HEK293T (cell line): ENCODE results near the gene NRP2.

ENCODE experiments used
- CTCF ChIA-PET: fragments of 350-600 bp; formaldehyde crosslinking; extraction: SDS; loops from one replicate; lab custom pipeline; 2021; ENCODE audit warnings: antibody characterized with exemption, inconsistent platforms; lab: Yijun Ruan, JAX
- POLR2A ChIA-PET: fragments of 350-600 bp; formaldehyde crosslinking; extraction: SDS; loops from one replicate; lab custom pipeline; 2020; ENCODE audit warnings: antibody characterized with exemption, inconsistent platforms; lab: Yijun Ruan, JAX
- DNase-seq: peaks from one replicate; pipeline ENCODE4 v3.0.0; 2012; ENCODE audit warnings: mixed read lengths; ENCODE audit errors: extremely low spot score
- ARNT ChIP-seq: fragments of 450-650 bp; IDR thresholded peaks from 2 replicates; pipeline ENCODE4 v1.6.1; 2017; ENCODE audit warnings: mild to moderate bottlenecking
- BHLHE40 ChIP-seq: fragments of 450-650 bp; IDR thresholded peaks from 2 replicates; pipeline ENCODE4 v1.6.1; 2016; ENCODE audit warnings: mild to moderate bottlenecking, moderate library complexity, borderline replicate concordance
- CTBP1 ChIP-seq: fragments of 450-650 bp; IDR thresholded peaks from 2 replicates; pipeline ENCODE4 v1.6.1; 2016; ENCODE audit warnings: borderline replicate concordance
- ELF4 ChIP-seq: fragments of 450-650 bp; IDR thresholded peaks from 2 replicates; pipeline ENCODE4 v1.6.1; 2017; ENCODE audit warnings: antibody characterized with exemption
- FOXA1 ChIP-seq: fragments of 450-650 bp; IDR thresholded peaks from 2 replicates; pipeline ENCODE4 v1.6.1; 2016; ENCODE audit warnings: mild to moderate bottlenecking
- FOXK2 ChIP-seq: fragments of 450-650 bp; IDR thresholded peaks from 2 replicates; pipeline ENCODE4 v1.6.1; 2016; ENCODE audit warnings: mild to moderate bottlenecking
- FOXM1 ChIP-seq: fragments of 450-650 bp; IDR thresholded peaks from 2 replicates; pipeline ENCODE4 v1.6.1; 2017; ENCODE audit warnings: mild to moderate bottlenecking, borderline replicate concordance
- HDGF ChIP-seq: fragments of 450-650 bp; IDR thresholded peaks from 2 replicates; pipeline ENCODE4 v1.6.1; 2017; ENCODE audit warnings: antibody characterized with exemption, borderline replicate concordance
- L3MBTL2 ChIP-seq: fragments of 450-650 bp; conservative IDR thresholded peaks from 2 replicates; pipeline ENCODE4 v1.6.1; 2016; ENCODE audit warnings: mild to moderate bottlenecking
- LEF1 ChIP-seq: fragments of 450-650 bp; IDR thresholded peaks from 2 replicates; pipeline ENCODE4 v1.6.1; 2017; ENCODE audit warnings: mild to moderate bottlenecking, borderline replicate concordance
- NFRKB ChIP-seq: fragments of 450-650 bp; IDR thresholded peaks from 2 replicates; pipeline ENCODE4 v1.6.1; 2016; ENCODE audit warnings: mild to moderate bottlenecking, moderate library complexity
- PKNOX1 ChIP-seq: fragments of 450-650 bp; IDR thresholded peaks from 2 replicates; pipeline ENCODE4 v1.6.1; 2016
- SP1 ChIP-seq: fragments of 450-650 bp; IDR thresholded peaks from 2 replicates; pipeline ENCODE4 v1.6.1; 2017
- SUZ12 ChIP-seq: fragments of 450-650 bp; IDR thresholded peaks from 2 replicates; pipeline ENCODE4 v1.6.1; 2016; ENCODE audit warnings: mild to moderate bottlenecking
- TARDBP ChIP-seq: fragments of 450-650 bp; IDR thresholded peaks from 2 replicates; pipeline ENCODE4 v1.6.1; 2016
- ZNF384 ChIP-seq: fragments of 450-650 bp; IDR thresholded peaks from 2 replicates; pipeline ENCODE4 v1.6.1; 2016

Gene NRP2

DNA sequence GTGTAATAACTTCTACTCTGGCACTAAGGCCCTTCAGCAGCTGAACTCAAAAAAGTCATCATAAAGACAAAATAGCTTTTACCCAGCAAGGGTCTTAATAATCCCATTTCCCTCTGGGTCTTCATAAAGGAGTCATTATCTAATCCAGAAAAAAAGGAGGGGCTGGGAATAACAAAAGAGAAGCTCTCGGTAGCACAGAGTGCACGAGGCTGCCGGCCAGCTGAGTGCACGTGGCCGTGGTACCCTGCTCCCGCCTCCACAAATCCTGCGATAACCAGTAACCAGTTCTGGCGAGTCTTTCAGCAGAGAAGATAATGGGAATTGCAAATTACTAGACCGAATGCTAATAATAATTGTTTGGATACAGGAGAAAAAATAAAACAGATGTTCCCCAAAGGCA is 7.5 kb downstream of the NRP2 start:
- no peak for TF ChIP-seq SP1
- TF ChIP-seq FOXM1: no peak
- no peak for TF ChIP-seq SUZ12
- TF ChIP-seq ARNT: no peak
- no peak for TF ChIP-seq LEF1
- no peak for TF ChIP-seq FOXA1
- TF ChIP-seq PKNOX1: no peak
- no peak for TF ChIP-seq TARDBP
- TF ChIP-seq ELF4: no peak
- TF ChIP-seq HDGF: no peak
- no peak for TF ChIP-seq BHLHE40
- TF ChIP-seq L3MBTL2: no peak
- TF ChIP-seq CTBP1: no peak
- ChIA-PET CTCF (no interaction called here), POLR2A (no interaction called here)
- DNase-seq: no peak

GRCh38 chr2:205692104-205692503 is 9.8 kb downstream of the NRP2 start:
- POLR2A ChIA-PET: interaction anchor here (0.7 kb wide), 1 partner anchor 10 kb away, joined by 3 read pairs; the partner anchor contains the start of gene NRP2
- no peak for TF ChIP-seq L3MBTL2
- TF ChIP-seq PKNOX1: no peak
- CTCF ChIA-PET: no interaction called here
- DNase-seq: no peak

- CTCF ChIA-PET: interaction anchor here (0.9 kb wide), 1 partner anchor 40 kb away, joined by 3 read pairs; no protein-coding TSS in a partner anchor
- TF ChIP-seq SUZ12 (no peak), LEF1 (no peak)
- no peak for DNase-seq
- POLR2A ChIA-PET: no interaction called here
Measured at GRCh38 chr2:205694256-205694655, 12.0 kb downstream of the NRP2 start.

DNA sequence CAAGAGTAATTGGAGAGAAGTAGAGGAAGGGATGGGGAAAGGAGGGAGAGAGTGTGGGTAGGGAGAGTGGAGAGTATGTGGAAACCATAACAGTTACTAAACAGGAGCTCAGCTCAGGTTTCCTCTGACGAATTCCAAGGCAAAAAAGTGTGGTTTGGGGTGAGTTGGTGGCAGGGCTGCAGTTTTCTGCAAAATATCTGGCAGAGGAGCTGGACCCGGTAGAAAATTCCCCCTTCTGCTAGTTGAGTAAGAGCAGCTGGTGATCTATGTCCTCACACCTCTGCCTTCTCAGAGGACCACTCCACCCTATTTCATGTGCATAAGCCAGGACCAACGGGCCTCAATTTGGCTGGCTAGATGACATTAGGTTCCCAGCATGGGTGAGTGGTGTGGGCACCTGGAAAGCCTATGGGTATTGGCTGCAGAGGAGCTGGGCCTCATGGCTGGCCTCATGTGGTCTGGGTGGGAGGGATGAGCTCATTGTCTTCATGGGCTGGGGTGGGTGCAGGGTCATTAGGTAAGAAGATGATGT is 13.2 kb downstream of the NRP2 start:
- CTCF ChIA-PET: interaction anchor here (0.9 kb wide), 1 partner anchor 231 kb away, joined by 4 read pairs; no protein-coding TSS in a partner anchor
- POLR2A ChIA-PET: interaction anchor here (1.2 kb wide), 1 partner anchor 14 kb away, joined by 4 read pairs; the partner anchor contains the start of gene NRP2
- DNase-seq: no peak

GRCh38 chr2:205696331-205696926 is 14.1 kb downstream of the NRP2 start:
- ChIA-PET CTCF (no interaction called here), POLR2A (interaction anchor here (1.2 kb wide), 1 partner anchor 14 kb away, joined by 4 read pairs; the partner anchor contains the start of gene NRP2)
- no peak for TF ChIP-seq TARDBP
- TF ChIP-seq LEF1: no peak
- TF ChIP-seq SUZ12: no peak
- TF ChIP-seq ARNT: no peak
- no peak for TF ChIP-seq FOXK2
- TF ChIP-seq FOXA1: no peak
- no peak for TF ChIP-seq L3MBTL2
- TF ChIP-seq NFRKB: no peak
- TF ChIP-seq PKNOX1: no peak
- no peak for TF ChIP-seq HDGF
- TF ChIP-seq FOXM1: no peak
- no peak for TF ChIP-seq ZNF384
- TF ChIP-seq BHLHE40: no peak
- no peak for TF ChIP-seq SP1
- no peak for TF ChIP-seq ELF4
- TF ChIP-seq CTBP1: no peak
- DNase-seq: no peak

More for the DNA sequence above, 13.2 kb downstream of the NRP2 start:
- TF ChIP-seq HDGF (no peak), BHLHE40 (no peak), TARDBP (no peak), FOXA1 (no peak), L3MBTL2 (no peak), SP1 (no peak), ELF4 (no peak), CTBP1 (no peak), NFRKB (no peak), ZNF384 (no peak), PKNOX1 (no peak)

DNA sequence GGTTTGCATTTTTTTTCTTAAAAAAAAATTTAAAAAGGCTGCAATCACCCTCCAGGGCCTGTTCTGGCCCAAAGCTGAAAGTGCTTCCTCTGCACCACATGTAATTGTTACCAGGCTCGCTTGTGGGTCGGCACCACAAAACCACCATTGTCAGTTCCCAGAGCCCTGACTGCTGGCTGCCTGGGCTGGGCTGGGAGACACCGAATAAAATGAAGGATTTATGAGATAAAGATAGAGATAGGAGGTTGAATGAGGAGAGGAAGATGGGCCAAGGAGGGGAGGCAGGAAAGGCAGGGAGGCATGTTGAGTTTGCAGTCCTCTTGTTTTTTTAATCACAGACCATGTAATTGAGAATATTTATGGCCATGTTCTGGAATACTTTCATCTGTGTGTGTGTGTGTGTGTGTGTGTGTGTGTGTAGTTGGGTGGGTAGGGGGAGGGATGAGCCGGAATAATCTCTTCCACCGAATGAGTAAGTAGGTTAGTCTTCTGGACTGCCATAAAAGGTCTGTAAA is 14.7 kb downstream of the NRP2 start:
- DNase-seq: no peak
- ChIA-PET CTCF (no interaction called here), POLR2A (no interaction called here)
- no peak for TF ChIP-seq HDGF
- TF ChIP-seq ZNF384: no peak
